A673 (cell line): ENCODE data around the gene CLEC2D. TPM values are rescaled to one million over a fixed set of nuclear protein-coding genes. Genes with fewer than 3 reads are reported as not detected.

Experiments
- BruUV-seq: library from RNA; stranded (reverse); fragments of 400-500 nt; replicated peaks from 2 replicates; lab custom pipeline; 2021; lab: Mats Ljungman, UMichigan
- CTCF ChIA-PET: fragments of 300-600 bp; sonication (Branson Sonifier 250); formaldehyde crosslinking; loops from one replicate; lab custom pipeline; 2022; ENCODE audit warnings: antibody characterized with exemption; lab: Charles Lee
- POLR2A ChIA-PET: fragments of 300-600 bp; sonication (Branson Sonifier 250); formaldehyde crosslinking; loops from one replicate; lab custom pipeline; 2022; ENCODE audit warnings: antibody characterized with exemption; ENCODE audit not compliant: low non-redundant PET; lab: Charles Lee
- DNase-seq: peaks from one replicate; pipeline ENCODE4 v3.0.0-alpha.2; 2015; ENCODE audit warnings: low spot score
- H3K27ac ChIP-seq: fragments of 200-600 bp; sonication (generic); 2 replicates; pipeline ENCODE4 v1.5.1; 2016; ENCODE audit warnings: mixed run types, low read depth, mild to moderate bottlenecking, mixed read lengths, antibody characterized with exemption, low read length; ENCODE audit not compliant: poor library complexity, severe bottlenecking
- H3K27me3 ChIP-seq: fragments of 200-600 bp; sonication (generic); replicated peaks from 2 replicates; pipeline ENCODE4 v1.6.1; 2017; ENCODE audit warnings: mixed run types, low read depth, mild to moderate bottlenecking, mixed read lengths, antibody characterized with exemption, low read length; ENCODE audit not compliant: insufficient read depth, poor library complexity
- H3K36me3 ChIP-seq: fragments of 200-600 bp; sonication (generic); 2 replicates; pipeline ENCODE4 v1.6.1; 2016; ENCODE audit warnings: mixed run types, mild to moderate bottlenecking, mixed read lengths, antibody characterized with exemption, low read length; ENCODE audit not compliant: insufficient read depth, poor library complexity, severe bottlenecking
- H3K4me1 ChIP-seq: fragments of 200-600 bp; sonication (generic); 2 replicates; pipeline ENCODE4 v1.6.1; 2017; ENCODE audit warnings: mixed run types, mild to moderate bottlenecking, mixed read lengths, antibody characterized with exemption, low read length; ENCODE audit not compliant: insufficient read depth, poor library complexity, severe bottlenecking
- H3K4me3 ChIP-seq: fragments of 200-600 bp; sonication (generic); 2 replicates; pipeline ENCODE4 v1.5.1; 2016; ENCODE audit warnings: low read depth, mixed run types, mild to moderate bottlenecking, mixed read lengths, low read length; ENCODE audit not compliant: poor library complexity, severe bottlenecking
- H3K9me3 ChIP-seq: fragments of 200-600 bp; sonication (generic); 2 replicates; pipeline ENCODE4 v1.6.1; 2016; ENCODE audit warnings: mixed run types, low read depth, mild to moderate bottlenecking, mixed read lengths, antibody characterized with exemption, low read length; ENCODE audit not compliant: poor library complexity, severe bottlenecking
- EZH2 ChIP-seq: fragments of 200-600 bp; sonication (generic); IDR thresholded peaks from 2 replicates; pipeline ENCODE4 v1.6.1; 2017; ENCODE audit warnings: borderline replicate concordance, low read depth, mild to moderate bottlenecking, mixed read lengths, antibody characterized with exemption, low read length; ENCODE audit not compliant: poor library complexity, severe bottlenecking
- intact Hi-C: fragments of 100-400 bp; cut with micrococcal nuclease; formaldehyde crosslinking; loops from one replicate; pipeline ENCODE4 v1.10.0; 2022; ENCODE audit not compliant: unreplicated experiment
- total RNA-seq: library from RNA; stranded (reverse); gene quantifications from 2 replicates; pipeline ENCODE4 v1.2.3, GENCODE V29; 2021
- TF ChIP-seq, protein P1 (sequence below): fragments of 300-800, 200-600 bp; sonication (generic); conservative IDR thresholded peaks from 2 replicates; pipeline ENCODE4 v1.5.1; 2017; ENCODE audit warnings: low read depth, mild to moderate bottlenecking, antibody characterized with exemption, low read length, moderate library complexity, mixed read lengths

CLEC2D gene
- total RNA-seq, 1 experiment from 2014 or later = 1.6 TPM

DNA sequence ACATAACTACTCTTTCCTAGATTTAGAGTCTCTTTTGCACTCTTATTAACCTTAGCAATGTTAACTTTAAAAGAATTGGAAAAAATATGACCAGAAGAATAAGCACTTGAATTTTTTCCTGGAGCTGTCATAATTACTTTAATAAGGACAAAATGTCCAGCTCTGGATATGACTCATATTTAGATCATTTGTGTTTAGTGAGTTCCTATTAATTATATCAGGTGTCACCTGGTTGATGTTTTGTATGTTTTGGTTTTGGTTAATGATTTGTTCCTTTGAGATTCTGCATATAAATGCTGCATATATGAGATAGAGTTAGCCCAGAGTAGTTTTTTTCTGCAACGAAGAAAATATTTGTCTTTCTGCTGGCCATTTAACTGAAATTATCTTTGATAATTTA is 58.3 kb downstream of the CLEC2D start:
- H3K27me3 ChIP-seq = peaks cover 32% of the 10 kb centered on the region
- CTCF ChIA-PET = no interaction called here
- POLR2A ChIA-PET = no interaction called here
- intact Hi-C loops = no loop called here
- no peaks in the 10 kb centered on the region for H3K36me3 ChIP-seq
- TF ChIP-seq EZH2 = no peak
- TF ChIP-seq, protein P1, sequence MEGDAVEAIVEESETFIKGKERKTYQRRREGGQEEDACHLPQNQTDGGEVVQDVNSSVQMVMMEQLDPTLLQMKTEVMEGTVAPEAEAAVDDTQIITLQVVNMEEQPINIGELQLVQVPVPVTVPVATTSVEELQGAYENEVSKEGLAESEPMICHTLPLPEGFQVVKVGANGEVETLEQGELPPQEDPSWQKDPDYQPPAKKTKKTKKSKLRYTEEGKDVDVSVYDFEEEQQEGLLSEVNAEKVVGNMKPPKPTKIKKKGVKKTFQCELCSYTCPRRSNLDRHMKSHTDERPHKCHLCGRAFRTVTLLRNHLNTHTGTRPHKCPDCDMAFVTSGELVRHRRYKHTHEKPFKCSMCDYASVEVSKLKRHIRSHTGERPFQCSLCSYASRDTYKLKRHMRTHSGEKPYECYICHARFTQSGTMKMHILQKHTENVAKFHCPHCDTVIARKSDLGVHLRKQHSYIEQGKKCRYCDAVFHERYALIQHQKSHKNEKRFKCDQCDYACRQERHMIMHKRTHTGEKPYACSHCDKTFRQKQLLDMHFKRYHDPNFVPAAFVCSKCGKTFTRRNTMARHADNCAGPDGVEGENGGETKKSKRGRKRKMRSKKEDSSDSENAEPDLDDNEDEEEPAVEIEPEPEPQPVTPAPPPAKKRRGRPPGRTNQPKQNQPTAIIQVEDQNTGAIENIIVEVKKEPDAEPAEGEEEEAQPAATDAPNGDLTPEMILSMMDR = no peak
- no TSS peak for BruUV-seq
- H3K4me3 ChIP-seq = no peak overlapping the region
- no peak for DNase-seq
- H3K4me1 ChIP-seq = no peaks in the 10 kb centered on the region
- no peak overlapping the region for H3K27ac ChIP-seq
- H3K9me3 ChIP-seq = no peaks in the 10 kb centered on the region

DNA sequence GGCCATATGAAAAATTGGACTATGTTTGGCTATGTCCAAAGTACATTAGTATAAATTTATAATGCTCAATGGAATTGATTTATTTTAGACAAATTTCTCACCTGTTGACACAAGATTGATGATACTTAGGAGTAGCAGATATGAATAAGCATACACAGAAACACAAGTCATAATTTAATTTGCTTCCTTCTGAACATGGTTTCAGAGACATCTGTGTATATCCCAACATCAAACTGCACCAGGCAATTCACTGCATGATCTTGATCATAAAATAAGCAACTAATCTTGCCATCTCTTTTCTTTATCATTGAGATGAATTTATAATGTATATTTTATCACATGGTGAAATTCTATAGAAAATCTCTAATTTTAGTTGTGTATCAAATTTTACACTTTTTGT is 59.6 kb downstream of the CLEC2D start:
- CTCF ChIA-PET = no interaction called here
- POLR2A ChIA-PET = no interaction called here

DNA sequence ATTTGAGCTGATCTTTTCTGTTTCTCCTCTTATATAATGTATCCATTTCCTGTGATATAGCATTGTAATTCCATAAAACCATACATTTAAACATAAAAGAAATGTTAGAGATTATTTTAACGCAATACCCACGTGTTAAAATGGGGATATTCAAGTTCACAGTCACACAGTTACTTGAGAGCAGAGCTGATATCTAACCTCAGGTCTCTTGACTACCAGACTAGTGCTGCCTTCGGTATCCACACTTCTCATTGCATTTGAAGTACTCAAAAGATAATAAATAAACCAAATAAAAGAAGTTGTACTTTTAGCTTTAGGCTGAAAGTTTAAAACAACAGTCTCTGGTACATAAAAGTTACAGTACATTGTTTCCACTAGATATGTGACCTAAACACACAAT is 60.5 kb downstream of the CLEC2D start:
- Histone ChIP-seq H3K4me1 (no peaks in the 10 kb centered on the region), H3K9me3 (no peaks in the 10 kb centered on the region), H3K27me3 (peaks cover 22% of the 10 kb centered on the region), H3K27ac (no peak overlapping the region), H3K4me3 (no peak overlapping the region), H3K36me3 (no peaks in the 10 kb centered on the region)
- ChIA-PET CTCF (no interaction called here), POLR2A (no interaction called here)
- no peak for DNase-seq
- BruUV-seq = no TSS peak
- intact Hi-C loops = no loop called here
- TF ChIP-seq EZH2 = no peak
- TF ChIP-seq, protein P1 = no peak

More for the DNA sequence above, 59.6 kb downstream of the CLEC2D start:
- TF ChIP-seq, protein P1 = no peak
- no peak for TF ChIP-seq EZH2
- no peak for DNase-seq
- Histone ChIP-seq H3K4me1 (no peaks in the 10 kb centered on the region), H3K36me3 (no peaks in the 10 kb centered on the region), H3K27me3 (peaks cover 26% of the 10 kb centered on the region), H3K9me3 (no peaks in the 10 kb centered on the region), H3K4me3 (no peak overlapping the region), H3K27ac (no peak overlapping the region)
- no TSS peak for BruUV-seq
- intact Hi-C loops = no loop called here
